ENCODE results near the gene ZC3H18. TPM values are rescaled to one million over a fixed set of nuclear protein-coding genes. Genes with fewer than 3 reads are reported as not detected.
"Not testable (repeated sequence)": the region's sequence is repeated elsewhere in the genome, so short reads cannot be mapped to it uniquely, and the experiment has no call there.

ZC3H18 gene
- total RNA-seq, 1 donor from 2014 or later: 88.5 TPM

DNA sequence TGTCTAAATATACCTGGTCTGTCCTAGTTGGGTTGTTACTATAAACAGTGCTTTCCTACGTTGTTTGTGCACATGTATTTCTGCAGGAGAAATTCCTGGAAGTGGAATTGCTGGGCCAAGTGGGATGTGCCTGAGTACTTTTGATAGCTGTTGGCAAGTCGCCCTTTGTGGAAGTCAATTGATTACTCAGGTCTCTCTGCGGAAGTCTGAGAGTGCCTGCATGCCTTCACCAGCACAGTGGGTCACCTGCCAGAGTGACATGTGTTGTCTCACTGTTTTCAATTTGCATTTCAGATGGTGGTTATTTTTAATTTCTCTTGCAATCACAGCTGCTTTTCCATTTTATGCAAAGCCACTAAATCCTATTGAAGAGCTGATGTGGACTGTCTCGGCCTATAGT, 94.9 kb downstream of the ZC3H18 start:
- no peak for TF ChIP-seq CTCF (conservative IDR thresholded peaks at IDR 0.05)
- no peaks in the 10 kb centered on the region for H3K27me3 Mint-ChIP-seq (ENCODE audit: low read depth)
- no peak for DNase-seq (ENCODE audit: low read depth, low spot score)
- H3K36me3 Mint-ChIP-seq (ENCODE audit: low read depth): no peaks in the 10 kb centered on the region
- no peak overlapping the region for H3K27ac Mint-ChIP-seq (ENCODE audit: unreplicated experiment)
- peak overlapping the region; percentile 78 for H3K4me3 Mint-ChIP-seq
- H3K4me1 Mint-ChIP-seq: peaks cover 29% of the 10 kb centered on the region
- no peaks in the 10 kb centered on the region for H3K9me3 Mint-ChIP-seq

DNA sequence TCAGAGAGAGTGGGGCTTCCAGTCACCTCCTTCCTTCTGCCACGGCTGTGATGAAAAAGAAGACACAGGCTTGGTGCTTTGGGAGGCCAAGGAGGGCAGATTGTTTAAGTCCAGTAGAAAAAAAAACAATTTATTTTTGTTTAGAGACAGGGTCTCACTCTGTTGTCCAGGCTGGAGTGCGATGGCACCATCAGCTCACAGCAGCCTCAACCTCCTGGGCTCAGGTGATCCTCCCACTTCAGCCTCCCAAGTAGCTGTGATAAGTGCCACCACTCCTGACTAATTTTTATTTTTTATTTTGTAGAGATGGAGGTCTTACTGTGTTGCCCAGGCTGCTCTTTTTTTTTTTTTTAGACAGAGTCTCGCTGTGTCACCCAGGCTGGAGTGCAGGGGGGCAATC, 95.4 kb downstream of the ZC3H18 start:
- TF ChIP-seq CTCF (conservative IDR thresholded peaks at IDR 0.05): no peak
- DNase-seq (ENCODE audit: low read depth, low spot score): no peak
- Mint-ChIP-seq H3K4me1 (peaks cover 29% of the 10 kb centered on the region), H3K27me3 (ENCODE audit: low read depth) (no peaks in the 10 kb centered on the region), H3K36me3 (ENCODE audit: low read depth) (no peaks in the 10 kb centered on the region), H3K27ac (ENCODE audit: unreplicated experiment) (no peak overlapping the region), H3K9me3 (no peaks in the 10 kb centered on the region), H3K4me3 (peak overlapping the region; percentile 78)

DNA sequence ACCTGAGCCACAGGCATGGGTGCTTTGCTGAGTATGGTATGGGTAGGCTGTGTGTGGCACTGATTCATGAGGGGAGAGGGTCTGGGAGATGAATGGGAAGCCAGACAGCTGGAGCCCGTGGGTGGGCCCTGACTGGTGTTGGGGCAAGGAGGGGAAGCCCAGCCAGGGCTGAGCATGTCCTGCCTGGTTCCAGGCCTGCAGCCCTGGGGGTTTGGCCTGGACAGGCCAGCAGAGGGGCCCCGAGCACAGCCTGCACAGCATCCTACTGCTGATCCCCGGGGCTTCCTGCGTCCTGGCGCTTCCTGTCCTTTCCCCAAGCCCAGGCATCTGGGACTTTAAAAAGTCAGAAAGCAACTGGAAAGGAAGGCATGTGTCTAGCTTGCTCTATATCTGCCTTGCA, 97.3 kb downstream of the ZC3H18 start:
- Mint-ChIP-seq H3K36me3 (ENCODE audit: low read depth) (no peaks in the 10 kb centered on the region), H3K4me3 (peak overlapping the region; percentile 8), H3K27me3 (ENCODE audit: low read depth) (no peaks in the 10 kb centered on the region), H3K4me1 (peaks cover 17% of the 10 kb centered on the region), H3K27ac (ENCODE audit: unreplicated experiment) (no peak overlapping the region), H3K9me3 (no peaks in the 10 kb centered on the region)
- no peak for TF ChIP-seq CTCF (conservative IDR thresholded peaks at IDR 0.05)
- DNase-seq (ENCODE audit: low read depth, low spot score): no peak

GRCh38 chr16:88669493-88669892, 99.3 kb downstream of the ZC3H18 start:
- peaks cover 13% of the 10 kb centered on the region for H3K4me1 Mint-ChIP-seq
- not testable (repeated sequence) for H3K27ac Mint-ChIP-seq (ENCODE audit: unreplicated experiment); H3K36me3 Mint-ChIP-seq (ENCODE audit: low read depth); H3K4me3 Mint-ChIP-seq; H3K9me3 Mint-ChIP-seq; DNase-seq (ENCODE audit: low read depth, low spot score); H3K27me3 Mint-ChIP-seq (ENCODE audit: low read depth)

DNA sequence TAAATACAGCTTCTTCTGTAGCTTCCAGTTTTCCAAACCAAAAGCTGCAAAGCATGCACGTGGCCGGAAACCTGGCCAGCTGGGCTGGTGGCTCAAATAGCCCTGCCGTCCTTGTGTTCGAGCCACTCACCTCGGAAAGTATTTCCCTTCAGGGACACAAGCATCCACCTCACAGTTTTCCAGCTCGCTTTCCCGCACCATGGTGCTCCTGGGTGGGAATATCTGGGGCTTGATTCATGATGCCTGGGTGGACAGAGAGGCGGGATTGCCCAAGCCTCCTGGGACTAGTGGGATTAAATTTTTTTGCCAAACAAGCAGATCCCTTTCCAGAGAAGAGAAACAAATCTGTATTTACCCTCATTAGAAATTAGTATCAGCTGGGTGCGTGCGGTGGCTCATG, 99.8 kb downstream of the ZC3H18 start:
- H3K4me3 Mint-ChIP-seq: no peak overlapping the region
- no peak for TF ChIP-seq CTCF (conservative IDR thresholded peaks at IDR 0.05)
- peaks cover 10% of the 10 kb centered on the region for H3K4me1 Mint-ChIP-seq
- H3K27me3 Mint-ChIP-seq (ENCODE audit: low read depth): no peaks in the 10 kb centered on the region
- H3K9me3 Mint-ChIP-seq: no peaks in the 10 kb centered on the region
- no peak for DNase-seq (ENCODE audit: low read depth, low spot score)
- H3K27ac Mint-ChIP-seq (ENCODE audit: unreplicated experiment): no peak overlapping the region
- H3K36me3 Mint-ChIP-seq (ENCODE audit: low read depth): no peaks in the 10 kb centered on the region

DNA sequence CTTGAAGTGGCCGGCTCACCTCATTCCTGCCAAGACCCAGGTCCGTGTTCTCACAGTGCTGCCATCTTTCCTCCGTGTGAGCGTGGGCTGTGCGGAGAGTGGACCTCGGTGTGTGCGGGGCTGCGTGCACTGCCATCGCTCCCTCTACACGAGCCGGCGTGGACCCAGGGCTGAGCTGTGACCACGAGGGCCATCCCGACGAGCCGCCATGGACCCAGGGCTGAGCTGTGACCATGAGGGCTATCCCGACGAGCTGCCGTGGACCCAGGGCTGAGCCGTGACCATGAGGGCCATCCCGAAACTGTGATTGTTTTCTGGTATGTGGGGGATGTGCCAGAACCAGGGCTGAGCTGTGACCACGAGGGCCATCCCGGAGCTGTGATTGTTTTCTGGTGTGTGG, 101.6 kb downstream of the ZC3H18 start:
- no peak for TF ChIP-seq CTCF (conservative IDR thresholded peaks at IDR 0.05)
- Mint-ChIP-seq H3K27me3 (ENCODE audit: low read depth) (no peaks in the 10 kb centered on the region), H3K36me3 (ENCODE audit: low read depth) (no peaks in the 10 kb centered on the region), H3K4me1 (peaks cover 8% of the 10 kb centered on the region), H3K9me3 (no peaks in the 10 kb centered on the region), H3K4me3 (no peak overlapping the region), H3K27ac (ENCODE audit: unreplicated experiment) (no peak overlapping the region)
- DNase-seq (ENCODE audit: low read depth, low spot score): no peak

Measured in neural crest cell (in vitro differentiated cells).